Measurements from ENCODE around the gene ARFGAP3. TPM values are rescaled to one million over a fixed set of nuclear protein-coding genes. Genes with fewer than 3 reads are reported as not detected.

ARFGAP3 gene
- total RNA-seq, 1 donor from 2014 or later, result 59.5 TPM

GRCh38 chr22:42819412-42820044, 37.5 kb downstream of the ARFGAP3 start:
- H3K4me2 ChIP-seq (ENCODE audit: low read length), result no peak overlapping the region
- Mint-ChIP-seq H3K27ac (ENCODE audit: unreplicated experiment) (peak overlapping the region; percentile 38), H3K4me3 (ENCODE audit: unreplicated experiment) (no peak overlapping the region), H3K36me3 (ENCODE audit: low read depth, unreplicated experiment) (peaks cover 21% of the 10 kb centered on the region), H3K27me3 (ENCODE audit: low read depth, unreplicated experiment) (no peaks in the 10 kb centered on the region), H3K4me1 (ENCODE audit: low read depth, unreplicated experiment) (peaks cover 11% of the 10 kb centered on the region), H3K9me3 (ENCODE audit: unreplicated experiment) (no peaks in the 10 kb centered on the region)
- DNase-seq (ENCODE audit: low read depth) (no peak), FAIRE-seq (no peak)
- TF ChIP-seq CTCF (IDR thresholded peaks at IDR 0.05; ENCODE audit: insufficient read depth, low read depth, low read length), result no peak
- no peak for TF ChIP-seq EZH2 (IDR thresholded peaks at IDR 0.05; ENCODE audit: insufficient read depth, low read length)
- H3K79me2 ChIP-seq (ENCODE audit: insufficient read depth, low read length), result no peaks in the 10 kb centered on the region
- H3K27ac ChIP-seq (ENCODE audit: low read depth, low read length), result no peak overlapping the region
- H4K20me1 ChIP-seq (ENCODE audit: insufficient read depth, low read length), result peaks cover 34% of the 10 kb centered on the region
- H3K4me1 ChIP-seq (ENCODE audit: insufficient read depth, low read length), result peaks cover 4% of the 10 kb centered on the region
- H3K27me3 ChIP-seq (ENCODE audit: insufficient read depth, low read length), result no peaks in the 10 kb centered on the region
- H3K9me3 ChIP-seq (ENCODE audit: insufficient read depth, low read depth, low read length), result no peaks in the 10 kb centered on the region
- no peak overlapping the region for H3K9ac ChIP-seq (ENCODE audit: low read length)
- H3K36me3 ChIP-seq (ENCODE audit: insufficient read depth, low read length), result peaks cover 36% of the 10 kb centered on the region
- H3K4me3 ChIP-seq (ENCODE audit: insufficient read depth, low read depth, low read length), result no peak overlapping the region
- no peak overlapping the region for H2AFZ ChIP-seq (ENCODE audit: low read depth, low read length)

- no peak for TF ChIP-seq EZH2 (IDR thresholded peaks at IDR 0.05; ENCODE audit: insufficient read depth, low read length)
- no peak for TF ChIP-seq CTCF (IDR thresholded peaks at IDR 0.05; ENCODE audit: insufficient read depth, low read depth, low read length)
- H3K9ac ChIP-seq (ENCODE audit: low read length), result no peak overlapping the region
- peaks cover 51% of the 10 kb centered on the region for H4K20me1 ChIP-seq (ENCODE audit: insufficient read depth, low read length)
- Mint-ChIP-seq H3K4me1 (ENCODE audit: low read depth, unreplicated experiment) (peaks cover 11% of the 10 kb centered on the region), H3K9me3 (ENCODE audit: unreplicated experiment) (no peaks in the 10 kb centered on the region), H3K27me3 (ENCODE audit: low read depth, unreplicated experiment) (no peaks in the 10 kb centered on the region), H3K36me3 (ENCODE audit: low read depth, unreplicated experiment) (peaks cover 21% of the 10 kb centered on the region), H3K4me3 (ENCODE audit: unreplicated experiment) (no peak overlapping the region), H3K27ac (ENCODE audit: unreplicated experiment) (no peak overlapping the region)
- no peak overlapping the region for H3K27ac ChIP-seq (ENCODE audit: low read depth, low read length)
- no peaks in the 10 kb centered on the region for H3K79me2 ChIP-seq (ENCODE audit: insufficient read depth, low read length)
- DNase-seq (ENCODE audit: low read depth) (no peak), FAIRE-seq (no peak)
- peaks cover 32% of the 10 kb centered on the region for H3K36me3 ChIP-seq (ENCODE audit: insufficient read depth, low read length)
- no peak overlapping the region for H2AFZ ChIP-seq (ENCODE audit: low read depth, low read length)
- H3K27me3 ChIP-seq (ENCODE audit: insufficient read depth, low read length), result no peaks in the 10 kb centered on the region
- peaks cover 4% of the 10 kb centered on the region for H3K4me1 ChIP-seq (ENCODE audit: insufficient read depth, low read length)
- H3K4me3 ChIP-seq (ENCODE audit: insufficient read depth, low read depth, low read length), result no peak overlapping the region
- no peaks in the 10 kb centered on the region for H3K9me3 ChIP-seq (ENCODE audit: insufficient read depth, low read depth, low read length)
- no peak overlapping the region for H3K4me2 ChIP-seq (ENCODE audit: low read length)
These were observed 39.5 kb downstream of the ARFGAP3 start for GRCh38 chr22:42817556-42817955.

GRCh38 chr22:42816336-42816735, 40.7 kb downstream of the ARFGAP3 start:
- FAIRE-seq (no peak), DNase-seq (ENCODE audit: low read depth) (no peak)
- no peaks in the 10 kb centered on the region for H3K79me2 ChIP-seq (ENCODE audit: insufficient read depth, low read length)
- no peaks in the 10 kb centered on the region for H3K27me3 ChIP-seq (ENCODE audit: insufficient read depth, low read length)
- no peak overlapping the region for H3K4me3 ChIP-seq (ENCODE audit: insufficient read depth, low read depth, low read length)
- Mint-ChIP-seq H3K4me3 (ENCODE audit: unreplicated experiment) (no peak overlapping the region), H3K4me1 (ENCODE audit: low read depth, unreplicated experiment) (peaks cover 11% of the 10 kb centered on the region), H3K9me3 (ENCODE audit: unreplicated experiment) (no peaks in the 10 kb centered on the region), H3K36me3 (ENCODE audit: low read depth, unreplicated experiment) (peaks cover 16% of the 10 kb centered on the region), H3K27ac (ENCODE audit: unreplicated experiment) (no peak overlapping the region), H3K27me3 (ENCODE audit: low read depth, unreplicated experiment) (no peaks in the 10 kb centered on the region)
- TF ChIP-seq CTCF (IDR thresholded peaks at IDR 0.05; ENCODE audit: insufficient read depth, low read depth, low read length), result no peak
- TF ChIP-seq EZH2 (IDR thresholded peaks at IDR 0.05; ENCODE audit: insufficient read depth, low read length), result no peak
- no peak overlapping the region for H3K27ac ChIP-seq (ENCODE audit: low read depth, low read length)
- no peak overlapping the region for H3K4me2 ChIP-seq (ENCODE audit: low read length)
- peaks cover 4% of the 10 kb centered on the region for H3K4me1 ChIP-seq (ENCODE audit: insufficient read depth, low read length)
- peaks cover 59% of the 10 kb centered on the region for H4K20me1 ChIP-seq (ENCODE audit: insufficient read depth, low read length)
- no peak overlapping the region for H3K9ac ChIP-seq (ENCODE audit: low read length)
- peaks cover 24% of the 10 kb centered on the region for H3K36me3 ChIP-seq (ENCODE audit: insufficient read depth, low read length)
- H2AFZ ChIP-seq (ENCODE audit: low read depth, low read length), result no peak overlapping the region
- no peaks in the 10 kb centered on the region for H3K9me3 ChIP-seq (ENCODE audit: insufficient read depth, low read depth, low read length)
